ENCODE measurements around the gene UXS1. TPM values are rescaled to one million over a fixed set of nuclear protein-coding genes. Genes with fewer than 3 reads are reported as not detected.

The UXS1 gene
- total and polyA plus RNA-seq, 9 of the 15 experiments (the other 6 are each of a cell fraction or from before 2014, with no cell fraction given): 5.8 to 25.8 (median 15.0) TPM

GRCh38 chr2:106153781-106154180, 40.3 kb downstream of the UXS1 start:
- peaks cover 64% of the 10 kb centered on the region for H3K36me3 ChIP-seq (ENCODE audit: control insufficient read depth, insufficient read depth, low read length)
- DNase-seq (ENCODE audit: extremely low read depth in 1 of 4, low spot score in 3 of 4) (no peak), ATAC-seq (no peak), FAIRE-seq (peak; percentile 42)
- ChIA-PET CTCF (ENCODE audit: low intra/inter-chr PET ratio) (no interaction called here), POLR2A (no interaction called here)
- no peak overlapping the region for H3K9ac ChIP-seq (ENCODE audit: insufficient read depth in 1 of 2, low read depth in 2 of 2, low read length in 2 of 2)
- no peaks in the 10 kb centered on the region; the same call in 2 of the 3 replicates for H3K79me2 ChIP-seq (ENCODE audit: control insufficient read depth, insufficient read depth, low read length)
- no peak overlapping the region for H3K4me3 ChIP-seq
- no peaks in the 10 kb centered on the region for H3K27me3 ChIP-seq (ENCODE audit: control insufficient read depth in 2 of 2, insufficient read depth in 2 of 2, low read length in 2 of 2)
- no peaks in the 10 kb centered on the region for H3K9me1 ChIP-seq (ENCODE audit: control insufficient read depth, insufficient read depth, low read length)
- H3K27ac ChIP-seq (ENCODE audit: extremely low read depth, low read depth, low read length): no peak overlapping the region
- no peaks in the 10 kb centered on the region for H4K20me1 ChIP-seq (replicated peaks; ENCODE audit: control insufficient read depth, insufficient read depth, low read length)
- no TSS peak for BruUV-seq (replicated peaks)
- peaks cover 10% of the 10 kb centered on the region for H3K9me3 ChIP-seq (replicated peaks; ENCODE audit: control insufficient read depth, insufficient read depth, low read depth, low read length)
- H2AFZ ChIP-seq (ENCODE audit: low read depth, low read length): no peak overlapping the region
- H3K4me2 ChIP-seq (ENCODE audit: insufficient read depth, low read length): no peak overlapping the region
- in situ Hi-C loops (cut with MboI) (no loop called here), intact Hi-C loops (cut with micrococcal nuclease) (no loop called here)
- 92% methylated on average over 1 of the region's 1 CpG for WGBS (ENCODE audit: insufficient coverage, low coverage, missing lambda C conversion rate)
- peaks cover 0 to 2% of the 10 kb centered on the region in 2 experiments; a peak in 2 of 5 replicates for H3K4me1 ChIP-seq (replicated peaks in 1 of 2; ENCODE audit: control insufficient read depth in 2 of 2, insufficient read depth in 2 of 2, low read length in 2 of 2)
- no peak for TF ChIP-seq TEAD1 (CRISPR knock-in tag; IDR thresholded peaks at IDR 0.05)
- TF ChIP-seq MED1 (CRISPR knock-in tag; IDR thresholded peaks at IDR 0.05; ENCODE audit: borderline replicate concordance): no peak
- TF ChIP-seq ZNF75A (CRISPR knock-in tag; IDR thresholded peaks at IDR 0.05): no peak
- no peak for TF ChIP-seq KAT2B (IDR thresholded peaks at IDR 0.05; ENCODE audit: low read depth, low read length)
- TF ChIP-seq TARDBP (IDR thresholded peaks at IDR 0.05): no peak
- peak in 1 of 2 experiments; percentile 74; a peak in 1 of 3 replicates for TF ChIP-seq CBX3 (IDR thresholded peaks at IDR 0.05; ENCODE audit: borderline replicate concordance in 1 of 2, low read length in 2 of 2)
- TF ChIP-seq PHTF2 (CRISPR knock-in tag; IDR thresholded peaks at IDR 0.05): no peak
- no peak for TF ChIP-seq ZFP30 (CRISPR knock-in tag; IDR thresholded peaks at IDR 0.05; ENCODE audit: borderline replicate concordance)
- TF ChIP-seq CBX5 (IDR thresholded peaks at IDR 0.05; ENCODE audit: borderline replicate concordance, low read depth): 0 out of 2 replicates have a peak, but pooled peaks have one; percentile 57
- no peak for TF ChIP-seq ZBTB1 (CRISPR knock-in tag; IDR thresholded peaks at IDR 0.05; ENCODE audit: borderline replicate concordance, low read depth)
- TF ChIP-seq ZBTB49 (CRISPR knock-in tag; IDR thresholded peaks at IDR 0.05; ENCODE audit: borderline replicate concordance): no peak
- no peak for TF ChIP-seq FOXP4 (CRISPR knock-in tag; IDR thresholded peaks at IDR 0.05; ENCODE audit: borderline replicate concordance)
- no peak for TF ChIP-seq RUNX1 (IDR thresholded peaks at IDR 0.05; ENCODE audit: low read depth)
- TF ChIP-seq TRIM28 (IDR thresholded peaks at IDR 0.05): 0 out of 2 replicates have a peak, but pooled peaks have one; percentile 57
- no peak for TF ChIP-seq CHD1 (IDR thresholded peaks at IDR 0.05; ENCODE audit: low read length)
- no peak for TF ChIP-seq POLR2B (IDR thresholded peaks at IDR 0.05; ENCODE audit: low read depth, partially characterized antibody)
- no peak for TF ChIP-seq KHSRP (IDR thresholded peaks at IDR 0.05)

Measured in K562 (cell line).